Right ventricle myocardium superior (tissue), 1 donor: ENCODE data around the gene RNF144B. TPM values are rescaled to one million over a fixed set of nuclear protein-coding genes. Genes with fewer than 3 reads are reported as not detected.

Source experiments
- ATAC-seq: fragments of 200-7000 bp; cut with Tn5 transposase; one replicate; pipeline ENCODE4 v1.9.1; 2020; ENCODE audit warnings: mild to moderate bottlenecking; ENCODE audit not compliant: poor library complexity
- DNase-seq: peaks from one replicate; pipeline ENCODE4 v3.0.0-alpha.2; 2020
- intact Hi-C: fragments of 100-400 bp; cut with DNase I; formaldehyde crosslinking; loops from one replicate; pipeline ENCODE4 v1.11.2; 2022
- total RNA-seq: library from RNA; stranded (reverse); fragmentation: NEBNext Ultra II Directional; extraction: Animal tissue kit (Norgen Biotek cat#: 25700); gene quantifications from one replicate; pipeline ENCODE4 v1.2.1, GENCODE V29; 2021
- donor health status: DM: no; HTN: yes; CAD: no; lungs with severe emphysema.

The RNF144B gene
- total RNA-seq, 1 donor from 2014 or later, result 17.1 TPM

- intact Hi-C loops, result no loop called here
- ATAC-seq (no peak), DNase-seq (no peak)
Observed at GRCh38 chr6:18493925-18494324, 106.8 kb downstream of the RNF144B start.

DNA sequence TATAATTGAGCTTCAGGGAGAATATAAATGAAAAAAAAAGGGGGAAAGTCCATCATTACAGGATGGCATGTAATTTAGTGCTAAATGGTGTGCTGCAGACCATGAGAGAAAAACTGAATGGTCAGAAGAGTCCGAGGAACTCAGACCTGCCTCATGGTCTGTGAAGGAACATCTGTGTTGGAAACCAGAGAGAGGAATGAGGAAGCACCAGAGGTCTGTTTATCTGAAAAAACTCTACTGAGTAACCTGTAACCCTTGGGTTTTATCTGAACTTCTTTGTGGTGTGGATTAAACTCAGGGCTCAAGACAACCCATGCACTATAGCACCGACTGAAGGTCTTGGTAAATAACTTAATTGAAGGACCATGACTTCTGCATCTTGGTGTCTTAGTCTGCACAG is 108.1 kb downstream of the RNF144B start:
- DNase-seq, result no peak
- intact Hi-C loops, result no loop called here
- no peak for ATAC-seq

DNA sequence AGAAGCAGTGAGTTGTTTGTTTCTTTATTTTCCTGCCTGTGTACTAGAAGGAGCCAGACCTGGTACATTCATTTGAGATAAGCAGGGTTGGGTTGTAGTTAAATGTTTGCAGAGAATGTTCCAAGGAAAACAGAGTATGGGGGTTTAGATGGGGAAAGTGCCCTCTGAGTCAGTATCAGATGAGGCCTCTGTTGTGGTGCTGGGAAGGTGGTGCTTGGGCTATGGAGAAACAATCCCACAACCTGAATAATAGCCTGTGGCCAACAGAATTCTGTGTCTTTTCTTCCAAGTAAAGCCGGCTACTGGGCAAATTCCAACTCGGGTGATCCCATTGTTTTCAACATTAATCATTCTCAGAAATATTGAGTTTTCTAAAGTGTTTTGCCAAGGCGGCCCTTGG is 109.3 kb downstream of the RNF144B start:
- no peak for DNase-seq
- intact Hi-C loops, result no loop called here
- no peak for ATAC-seq

DNA sequence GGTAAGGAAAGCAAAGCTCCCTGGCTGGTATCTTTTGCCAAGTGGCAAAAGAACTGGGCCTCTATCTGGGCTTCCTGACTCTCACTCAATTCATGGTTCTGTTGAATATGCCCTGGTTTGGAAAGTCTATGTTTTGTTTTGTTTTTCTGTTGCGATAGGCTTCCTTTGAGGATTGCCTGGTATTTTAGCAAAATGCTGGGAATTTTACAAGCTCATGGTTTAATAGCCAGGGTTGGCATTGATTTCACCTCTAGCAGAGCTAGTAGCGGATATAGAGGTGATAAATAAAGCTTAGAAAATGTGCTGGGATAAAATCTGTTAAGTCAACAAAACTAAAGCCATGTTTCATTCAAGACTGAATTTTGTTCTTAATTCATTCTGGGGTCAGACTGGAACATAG is 109.9 kb downstream of the RNF144B start:
- DNase-seq (no peak), ATAC-seq (no peak)
- intact Hi-C loops, result no loop called here

GRCh38 chr6:18498408-18498807 is 111.3 kb downstream of the RNF144B start:
- intact Hi-C loops, result no loop called here
- DNase-seq, result no peak
- ATAC-seq, result no peak

GRCh38 chr6:18500921-18501662 is 113.9 kb downstream of the RNF144B start:
- no peak for ATAC-seq
- intact Hi-C loops, result no loop called here
- DNase-seq, result no peak

GRCh38 chr6:18501663-18502013 is 114.5 kb downstream of the RNF144B start:
- DNase-seq (peak; percentile 76), ATAC-seq (peak; percentile 75)
- intact Hi-C loops, result no loop called here

- DNase-seq (no peak), ATAC-seq (no peak)
- intact Hi-C loops, result no loop called here
Observed at GRCh38 chr6:18503206-18503592, 116.0 kb downstream of the RNF144B start.

DNA sequence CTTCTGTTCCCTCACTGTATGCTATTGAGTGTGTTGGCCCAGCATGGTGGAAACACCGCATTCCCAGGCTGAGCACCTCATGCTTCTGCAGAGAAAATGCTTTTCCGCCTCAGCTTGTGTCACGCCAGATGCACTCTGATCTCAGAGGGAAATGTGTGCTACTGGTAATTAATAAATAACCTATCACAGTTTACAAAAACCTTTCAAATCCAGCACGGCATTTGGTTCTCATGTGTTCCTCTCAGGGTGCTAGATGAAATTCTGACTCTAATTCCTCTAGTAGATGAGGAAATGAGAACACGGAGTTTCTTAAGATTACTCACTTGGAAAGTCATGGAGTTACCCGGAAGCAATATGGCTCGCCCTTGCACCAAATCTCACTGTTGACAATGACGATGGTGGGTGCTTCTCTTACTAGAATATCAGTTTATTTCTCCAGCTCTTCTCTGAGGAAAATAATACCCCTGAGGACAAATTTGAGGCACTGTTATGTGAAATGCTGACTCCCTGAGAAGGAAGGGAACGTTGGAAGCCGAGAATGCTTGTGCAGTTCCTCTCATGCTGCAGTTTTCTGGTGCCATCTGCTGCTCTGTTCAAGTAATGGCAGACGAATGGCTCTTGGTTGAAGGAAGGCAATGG is 116.6 kb downstream of the RNF144B start:
- no peak for DNase-seq
- intact Hi-C loops, result loop anchor here (1.0 kb wide), 1 partner anchor 179 kb away; no protein-coding TSS in a partner anchor
- peak; percentile 92 for ATAC-seq

- ATAC-seq (no peak), DNase-seq (no peak)
- intact Hi-C loops, result loop anchor here (1.0 kb wide), 1 partner anchor 180 kb away; no protein-coding TSS in a partner anchor
Observed at GRCh38 chr6:18504232-18504596, 117.1 kb downstream of the RNF144B start.

- DNase-seq (no peak), ATAC-seq (no peak)
- intact Hi-C loops, result no loop called here
Observed at GRCh38 chr6:18506382-18507017, 119.3 kb downstream of the RNF144B start.

DNA sequence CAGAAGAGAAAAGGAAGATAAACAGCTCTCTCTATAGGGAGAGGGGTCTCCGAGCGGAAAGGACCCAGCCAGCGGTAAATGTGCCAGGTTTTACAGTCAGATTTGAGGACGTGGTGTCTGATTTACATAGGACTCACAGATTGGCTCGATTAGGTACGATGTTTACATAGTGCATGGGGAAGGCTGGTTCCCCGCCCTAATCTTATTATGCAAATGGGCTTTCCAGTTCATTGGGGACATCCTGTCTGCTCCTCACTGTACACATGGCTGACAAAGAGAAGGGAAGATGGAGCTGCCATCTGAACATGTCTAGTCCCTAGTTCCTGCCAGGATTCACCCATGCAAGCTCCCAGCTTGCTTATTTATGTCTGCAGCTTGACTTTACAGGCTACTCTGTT is 119.9 kb downstream of the RNF144B start:
- no peak for ATAC-seq
- intact Hi-C loops, result no loop called here

DNA sequence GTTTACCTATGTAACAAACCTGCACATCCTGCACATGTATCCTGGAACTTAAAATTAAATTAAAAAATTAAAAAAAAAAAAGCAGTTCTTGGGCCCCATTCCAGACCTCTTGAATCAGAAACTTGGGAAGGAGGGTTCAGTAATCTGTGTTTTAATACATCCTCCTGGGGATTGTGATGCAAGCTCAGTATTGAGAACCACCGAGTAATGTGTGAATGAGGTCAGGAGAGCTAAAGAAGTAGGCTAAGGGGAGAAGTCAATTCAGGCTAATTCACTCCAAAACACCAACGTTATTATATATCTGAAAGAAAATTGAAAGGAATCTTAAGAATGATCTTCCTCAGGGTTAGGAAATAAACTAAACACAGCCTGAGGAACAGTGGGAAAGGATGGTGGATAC is 120.4 kb downstream of the RNF144B start:
- ATAC-seq (no peak), DNase-seq (no peak)
- intact Hi-C loops, result no loop called here

More for the DNA sequence above, 119.9 kb downstream of the RNF144B start:
- DNase-seq, result no peak

DNA sequence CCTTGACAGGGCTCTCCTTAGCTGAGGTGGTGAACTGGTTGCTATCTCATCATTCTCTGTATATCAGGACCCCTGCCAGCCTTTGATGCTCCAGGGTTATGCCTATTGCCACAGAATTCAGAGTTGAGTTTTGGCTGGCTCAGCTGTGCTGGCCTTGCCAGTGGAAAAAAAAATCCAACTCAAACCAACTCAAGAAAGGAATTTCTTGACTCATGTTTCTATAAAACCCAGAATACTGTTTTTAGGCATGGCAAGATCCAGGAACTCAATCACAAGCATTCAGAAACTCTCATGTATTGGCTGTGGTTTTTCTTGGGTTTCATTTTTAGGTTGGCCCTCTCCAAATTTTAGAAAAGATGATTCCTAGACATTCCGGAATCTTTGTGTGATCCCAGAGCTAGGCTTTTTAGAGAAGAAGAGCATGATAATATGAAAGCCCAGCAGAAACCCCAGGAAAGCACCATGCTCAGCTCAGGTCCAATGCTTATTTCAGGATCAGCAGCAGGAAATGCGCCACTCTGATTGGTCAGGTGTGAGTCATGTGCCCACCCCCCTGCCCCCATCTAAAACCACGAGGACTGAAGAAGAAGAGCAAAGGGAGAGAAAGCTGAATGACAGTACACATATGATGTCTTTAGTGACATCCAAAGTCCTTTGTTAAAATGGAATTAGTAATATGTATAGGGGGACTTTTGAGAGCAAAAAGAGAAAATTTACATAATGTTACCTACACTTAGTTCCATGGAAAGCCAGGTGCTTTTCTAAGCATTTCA is 122.9 kb downstream of the RNF144B start:
- intact Hi-C loops, result no loop called here
- ATAC-seq (no peak), DNase-seq (no peak)

DNA sequence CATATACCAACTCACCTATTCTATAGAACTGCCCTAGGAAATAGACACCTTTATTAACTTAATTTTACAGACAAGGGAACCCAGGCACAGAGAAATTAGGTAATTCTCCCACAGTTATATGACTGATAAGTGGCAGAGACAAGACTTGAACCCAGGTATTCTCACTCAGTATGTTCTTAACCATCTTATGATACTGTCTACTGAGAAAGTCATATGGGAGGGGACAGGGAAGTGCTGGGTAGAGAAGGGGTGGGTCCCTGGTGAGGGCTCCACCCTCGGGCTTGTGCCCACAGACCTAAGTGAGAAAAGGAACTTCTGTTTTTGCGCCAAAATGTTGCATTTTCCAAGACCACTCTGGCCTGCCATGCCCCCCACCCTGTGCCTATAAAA is 123.5 kb downstream of the RNF144B start:
- ATAC-seq (no peak), DNase-seq (no peak)
- intact Hi-C loops, result no loop called here

GRCh38 chr6:18511211-18511610 is 124.1 kb downstream of the RNF144B start:
- ATAC-seq (no peak), DNase-seq (no peak)
- intact Hi-C loops, result no loop called here

- ATAC-seq, result no peak
- no peak for DNase-seq
- intact Hi-C loops, result no loop called here
Observed at GRCh38 chr6:18513253-18513798, 126.2 kb downstream of the RNF144B start.

DNA sequence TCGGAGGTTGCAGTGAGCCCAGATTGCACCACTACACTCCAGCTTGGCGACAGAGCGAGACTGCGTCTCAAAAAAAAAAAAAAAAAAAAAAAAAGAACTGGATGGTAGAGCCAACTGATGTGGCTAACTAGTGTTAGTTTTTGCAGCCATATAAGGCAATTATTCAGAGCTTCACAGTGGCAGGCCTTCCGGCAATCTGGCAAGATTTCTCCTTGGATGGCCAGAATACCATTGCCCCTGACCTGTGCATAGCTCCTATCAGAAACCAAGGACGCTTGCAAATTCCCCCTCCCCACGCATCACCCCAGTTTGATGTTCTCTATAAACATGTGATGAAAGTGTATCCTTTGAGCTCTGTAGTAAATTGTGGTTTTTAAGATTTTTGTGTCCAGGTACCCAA is 127.0 kb downstream of the RNF144B start:
- DNase-seq, result no peak
- ATAC-seq, result no peak
- intact Hi-C loops, result no loop called here

- no peak for DNase-seq
- no peak for ATAC-seq
- intact Hi-C loops, result no loop called here
Observed at GRCh38 chr6:18515767-18516166, 128.6 kb downstream of the RNF144B start.
